GM23338 (cell line): ENCODE measurements around the gene RNF168.

Source experiments
- CREB1 ChIP-seq: fragments of 250-450 bp; sonication (Bioruptor Pico); IDR thresholded peaks from 2 replicates; pipeline ENCODE4 v1.5.0; 2020; ENCODE audit warnings: low read depth, mild to moderate bottlenecking, moderate library complexity
- CTCF ChIP-seq, 2 experiments: fragments of 200-600 bp in 1 of 2; sonication (generic) in 1 of 2; conservative IDR thresholded peaks; 2 replicates each; pipeline versions ENCODE4 v1.5.1 to v1.6.1; 2016 to 2017; ENCODE audit warnings: antibody characterized with exemption in 2 of 2, low read depth in 2 of 2, mild to moderate bottlenecking in 2 of 2, moderate library complexity in 1 of 2
- ETS1 ChIP-seq: IDR thresholded peaks from 2 replicates; pipeline ENCODE4 v1.6.1; 2016; ENCODE audit warnings: antibody characterized with exemption
- EZH2 ChIP-seq: fragments of 200-600 bp; sonication (generic); IDR thresholded peaks from one replicate; pipeline ENCODE4 v1.8.0; 2017; ENCODE audit warnings: antibody characterized with exemption, mild to moderate bottlenecking, low read depth; ENCODE audit not compliant: unreplicated experiment
- EZH2phosphoT487 ChIP-seq: fragments of 200-600 bp; sonication (generic); IDR thresholded peaks from one replicate; pipeline ENCODE4 v1.8.1; 2018; ENCODE audit warnings: antibody characterized with exemption; ENCODE audit not compliant: unreplicated experiment
- JUNB ChIP-seq: IDR thresholded peaks from one replicate; pipeline ENCODE4 v1.6.1; 2016; ENCODE audit warnings: antibody characterized with exemption; ENCODE audit not compliant: unreplicated experiment
- NANOG ChIP-seq: IDR thresholded peaks from 2 replicates; pipeline ENCODE4 v1.6.1; 2016; ENCODE audit warnings: antibody characterized with exemption, borderline replicate concordance
- POLR2AphosphoS5 ChIP-seq: IDR thresholded peaks from 2 replicates; pipeline ENCODE4 v1.6.1; 2016; ENCODE audit warnings: antibody characterized with exemption, low read depth
- REST ChIP-seq: IDR thresholded peaks from one replicate; pipeline ENCODE4 v1.6.1; 2018; ENCODE audit warnings: antibody characterized with exemption; ENCODE audit not compliant: unreplicated experiment
- STAT1 ChIP-seq: IDR thresholded peaks from one replicate; pipeline ENCODE4 v1.6.1; 2016; ENCODE audit warnings: antibody characterized with exemption; ENCODE audit not compliant: unreplicated experiment
- ZNF114 ChIP-seq: fragments of 250-450 bp; sonication (Bioruptor Pico); IDR thresholded peaks from 2 replicates; pipeline ENCODE4 v1.5.0; 2020; ENCODE audit warnings: mild to moderate bottlenecking, moderate library complexity
- ZNF331 ChIP-seq: fragments of 250-450 bp; sonication (Bioruptor Pico); IDR thresholded peaks from 2 replicates; pipeline ENCODE4 v1.5.0; 2020; ENCODE audit warnings: low read depth, mild to moderate bottlenecking, moderate library complexity
- ZNF462 ChIP-seq: fragments of 250-450 bp; sonication (Bioruptor Pico); IDR thresholded peaks from 2 replicates; pipeline ENCODE4 v1.5.0; 2020; ENCODE audit warnings: mild to moderate bottlenecking, moderate library complexity

GRCh38 chr3:196492080-196492479, 11.5 kb downstream of the RNF168 start:
- TF ChIP-seq CTCF (conservative IDR thresholded peaks at IDR 0.05; ENCODE audit: low read depth in 2 of 2) (no peak), JUNB (no peak), POLR2AphosphoS5 (no peak), CREB1 (CRISPR knock-in tag) (no peak), EZH2 (no peak), ETS1 (no peak), REST (no peak), EZH2phosphoT487 (no peak), STAT1 (no peak), ZNF331 (no peak), NANOG (no peak), ZNF114 (no peak), ZNF462 (CRISPR knock-in tag) (no peak)
